ENCODE measurements around the gene WEE1.

GRCh38 chr11:9573775-9574621 lies 528 bp downstream of the WEE1 start:
- TF ChIP-seq, protein P1, sequence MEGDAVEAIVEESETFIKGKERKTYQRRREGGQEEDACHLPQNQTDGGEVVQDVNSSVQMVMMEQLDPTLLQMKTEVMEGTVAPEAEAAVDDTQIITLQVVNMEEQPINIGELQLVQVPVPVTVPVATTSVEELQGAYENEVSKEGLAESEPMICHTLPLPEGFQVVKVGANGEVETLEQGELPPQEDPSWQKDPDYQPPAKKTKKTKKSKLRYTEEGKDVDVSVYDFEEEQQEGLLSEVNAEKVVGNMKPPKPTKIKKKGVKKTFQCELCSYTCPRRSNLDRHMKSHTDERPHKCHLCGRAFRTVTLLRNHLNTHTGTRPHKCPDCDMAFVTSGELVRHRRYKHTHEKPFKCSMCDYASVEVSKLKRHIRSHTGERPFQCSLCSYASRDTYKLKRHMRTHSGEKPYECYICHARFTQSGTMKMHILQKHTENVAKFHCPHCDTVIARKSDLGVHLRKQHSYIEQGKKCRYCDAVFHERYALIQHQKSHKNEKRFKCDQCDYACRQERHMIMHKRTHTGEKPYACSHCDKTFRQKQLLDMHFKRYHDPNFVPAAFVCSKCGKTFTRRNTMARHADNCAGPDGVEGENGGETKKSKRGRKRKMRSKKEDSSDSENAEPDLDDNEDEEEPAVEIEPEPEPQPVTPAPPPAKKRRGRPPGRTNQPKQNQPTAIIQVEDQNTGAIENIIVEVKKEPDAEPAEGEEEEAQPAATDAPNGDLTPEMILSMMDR (IDR thresholded peaks at IDR 0.05) = no peak
- TF ChIP-seq TCF7L2 (IDR thresholded peaks at IDR 0.05; ENCODE audit: low read depth, low read length) = no peak; the same call in 1 of the 2 replicates
- no peak for TF ChIP-seq POLR2AphosphoS5 (IDR thresholded peaks at IDR 0.05; ENCODE audit: low read depth, low read length)
- TF ChIP-seq SIN3A (IDR thresholded peaks at IDR 0.05; ENCODE audit: borderline replicate concordance, insufficient read depth, low read depth, low read length) = peak; percentile 80
